Neuronal stem cell (in vitro differentiated cells): ENCODE results near the gene DDIAS.

Experiments used
- DNase-seq: peaks from one replicate; pipeline ENCODE4 v3.0.0-alpha.2; 2013; ENCODE audit warnings: low spot score
- H2AFZ ChIP-seq: one replicate; pipeline ENCODE4 v1.6.1; 2013; ENCODE audit warnings: mild to moderate bottlenecking, low read length, inconsistent platforms
- H2AK5ac ChIP-seq: 2 replicates; pipeline ENCODE4 v1.6.1; 2013; ENCODE audit warnings: low read depth, mild to moderate bottlenecking, inconsistent platforms, low read length, moderate library complexity, mixed read lengths
- H2BK120ac ChIP-seq: 2 replicates; pipeline ENCODE4 v1.6.1; 2013; ENCODE audit warnings: low read depth, mild to moderate bottlenecking, inconsistent platforms, low read length, moderate library complexity, mixed read lengths
- H2BK12ac ChIP-seq: one replicate; pipeline ENCODE4 v1.6.1; 2013; ENCODE audit warnings: low read length, inconsistent platforms
- H2BK15ac ChIP-seq: 2 replicates; pipeline ENCODE4 v1.6.1; 2013; ENCODE audit warnings: mild to moderate bottlenecking, low read length, inconsistent platforms, mixed read lengths
- H2BK5ac ChIP-seq: one replicate; pipeline ENCODE4 v1.6.1; 2013; ENCODE audit warnings: inconsistent platforms, mild to moderate bottlenecking, low read length, moderate library complexity
- H3K14ac ChIP-seq: one replicate; pipeline ENCODE4 v1.6.1; 2013; ENCODE audit warnings: low read length, inconsistent platforms
- H3K18ac ChIP-seq: 2 replicates; pipeline ENCODE4 v1.6.1; 2013; ENCODE audit warnings: low read length, inconsistent platforms
- H3K23ac ChIP-seq: 2 replicates; pipeline ENCODE4 v1.6.1; 2013; ENCODE audit warnings: low read depth, mild to moderate bottlenecking, mixed read lengths, low read length, inconsistent platforms; ENCODE audit not compliant: poor library complexity
- H3K27ac ChIP-seq: replicated peaks from 3 replicates; pipeline ENCODE4 v1.5.1; 2013; ENCODE audit warnings: low read length, inconsistent platforms
- H3K27me3 ChIP-seq, 3 experiments: 2 replicates each; pipeline ENCODE4 v1.6.1; 2013; ENCODE audit warnings: low read length in 3 of 3, mild to moderate bottlenecking in 2 of 3, inconsistent platforms in 1 of 3, low read depth in 1 of 3, mixed read lengths in 1 of 3, moderate library complexity in 1 of 3; ENCODE audit not compliant: control insufficient read depth in 3 of 3, insufficient read depth in 3 of 3
- H3K36me3 ChIP-seq, 2 donors: replicated peaks in 1 of 2; 2 replicates each; pipeline ENCODE4 v1.6.1; 2013; ENCODE audit warnings: low read length in 2 of 2; ENCODE audit not compliant: control insufficient read depth in 2 of 2, insufficient read depth in 2 of 2
- H3K4ac ChIP-seq: 2 replicates; pipeline ENCODE4 v1.6.1; 2013; ENCODE audit warnings: inconsistent platforms, mild to moderate bottlenecking, low read length, moderate library complexity
- H3K4me1 ChIP-seq, 2 donors: 1 replicate in 1 of 2; 2 replicates in 1 of 2; pipeline ENCODE4 v1.6.1; 2013; ENCODE audit warnings: low read length in 2 of 2, low read depth in 1 of 2; ENCODE audit not compliant: control insufficient read depth in 2 of 2, insufficient read depth in 1 of 2
- H3K4me2 ChIP-seq: one replicate; pipeline ENCODE4 v1.6.1; 2013; ENCODE audit warnings: mild to moderate bottlenecking, low read length, inconsistent platforms; ENCODE audit not compliant: insufficient read depth, poor library complexity, severe bottlenecking
- H3K4me3 ChIP-seq, 2 donors: 2 replicates each; pipeline ENCODE4 v1.5.1; 2013; ENCODE audit warnings: low read length in 2 of 2, mild to moderate bottlenecking in 2 of 2, inconsistent platforms in 1 of 2, moderate library complexity in 1 of 2
- H3K79me1 ChIP-seq: one replicate; pipeline ENCODE4 v1.6.1; 2013; ENCODE audit warnings: low read depth, mild to moderate bottlenecking, inconsistent platforms, low read length, moderate library complexity
- H3K9ac ChIP-seq: one replicate; pipeline ENCODE4 v1.6.1; 2013; ENCODE audit warnings: mild to moderate bottlenecking, low read depth, low read length, inconsistent platforms; ENCODE audit not compliant: poor library complexity
- H3K9me3 ChIP-seq, 2 donors: replicated peaks in 1 of 2; 2 replicates each; pipeline versions ENCODE3 to v1.6.1; 2013; ENCODE audit warnings: low read length in 2 of 2, mild to moderate bottlenecking in 2 of 2, inconsistent platforms in 1 of 2, low read depth in 1 of 2, mixed read lengths in 1 of 2, moderate library complexity in 1 of 2; ENCODE audit not compliant: control insufficient read depth in 2 of 2, insufficient read depth in 1 of 2
- H4K8ac ChIP-seq: one replicate; pipeline ENCODE4 v1.6.1; 2013; ENCODE audit warnings: low read depth, mild to moderate bottlenecking, inconsistent platforms, low read length, moderate library complexity
- H4K91ac ChIP-seq: one replicate; pipeline ENCODE4 v1.6.1; 2013; ENCODE audit warnings: low read length, low read depth, mild to moderate bottlenecking, inconsistent platforms; ENCODE audit not compliant: poor library complexity
- WGBS, 2 donors: extraction: QIAGEN DNeasy Blood & Tissue Kit; methylation state at CpG; one replicate each; pipeline ENCODE4 v1.1.7; 2013; ENCODE audit warnings: missing lambda C conversion rate in 2 of 2, mixed read lengths in 1 of 2; ENCODE audit not compliant: insufficient read length in 2 of 2, insufficient replicate concordance in 1 of 2; ENCODE audit errors: extremely low coverage in 2 of 2; 5-methylcytosine and 5-hydroxymethylcytosine counted together

DDIAS gene

DNA sequence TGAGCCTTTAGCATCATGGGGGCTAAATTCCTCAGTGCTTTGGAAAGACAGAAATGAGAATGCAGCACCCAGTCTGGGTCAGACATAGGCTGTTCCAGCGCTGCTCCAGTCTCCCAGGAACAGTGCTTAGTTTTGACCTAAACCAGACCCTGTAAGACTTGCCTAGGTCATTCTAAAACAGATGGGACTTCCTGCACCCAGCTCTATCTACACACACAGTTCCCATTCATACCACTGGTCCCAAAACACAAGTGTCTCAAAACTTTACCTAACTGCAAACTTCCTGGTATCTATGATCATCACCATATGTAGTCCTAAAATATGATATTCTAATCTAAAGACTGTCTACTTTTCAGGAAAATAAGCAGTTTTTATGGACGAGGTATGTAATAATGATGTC is 39.2 kb upstream of the DDIAS start:
- no peak overlapping the region for H3K4me2 ChIP-seq
- H3K23ac ChIP-seq, result no peak overlapping the region
- no peak overlapping the region for H3K14ac ChIP-seq
- DNase-seq, result no peak
- H2BK15ac ChIP-seq, result no peak overlapping the region
- no peak overlapping the region for H2BK5ac ChIP-seq
- no peak overlapping the region for H3K4ac ChIP-seq
- no peaks in the 10 kb centered on the region for H3K36me3 ChIP-seq
- H4K91ac ChIP-seq, result no peak overlapping the region
- no peak overlapping the region for H2AK5ac ChIP-seq
- H2BK12ac ChIP-seq, result no peak overlapping the region
- no peaks in the 10 kb centered on the region for H3K27me3 ChIP-seq
- no peak overlapping the region for H3K18ac ChIP-seq
- H3K4me1 ChIP-seq, result no peaks in the 10 kb centered on the region
- no peak overlapping the region for H3K4me3 ChIP-seq
- H3K9ac ChIP-seq, result no peak overlapping the region
- no CpG with 5 or more reads among the region's 2 CpGs for WGBS, 2 donors
- no peak overlapping the region for H3K27ac ChIP-seq
- H2AFZ ChIP-seq, result no peak overlapping the region
- no peaks in the 10 kb centered on the region for H3K79me1 ChIP-seq
- H3K9me3 ChIP-seq, result no peaks in the 10 kb centered on the region
- no peak overlapping the region for H4K8ac ChIP-seq
- no peak overlapping the region for H2BK120ac ChIP-seq

- no peak overlapping the region for H2BK120ac ChIP-seq
- H3K36me3 ChIP-seq, result no peaks in the 10 kb centered on the region
- H3K9me3 ChIP-seq, result no peaks in the 10 kb centered on the region
- DNase-seq, result no peak
- no peak overlapping the region for H3K23ac ChIP-seq
- H3K27me3 ChIP-seq, result no peaks in the 10 kb centered on the region
- no peak overlapping the region for H3K4me2 ChIP-seq
- no peak overlapping the region for H3K27ac ChIP-seq
- WGBS, 2 donors, result no CpG with 5 or more reads among the region's 2 CpGs
- H3K4me1 ChIP-seq, result no peaks in the 10 kb centered on the region
- H2AK5ac ChIP-seq, result no peak overlapping the region
- H3K4me3 ChIP-seq, result no peak overlapping the region
- H3K14ac ChIP-seq, result no peak overlapping the region
- no peak overlapping the region for H3K4ac ChIP-seq
- no peak overlapping the region for H2BK5ac ChIP-seq
- no peak overlapping the region for H2AFZ ChIP-seq
- no peaks in the 10 kb centered on the region for H3K79me1 ChIP-seq
- no peak overlapping the region for H2BK15ac ChIP-seq
- H4K91ac ChIP-seq, result no peak overlapping the region
- no peak overlapping the region for H3K18ac ChIP-seq
- H4K8ac ChIP-seq, result no peak overlapping the region
- H2BK12ac ChIP-seq, result no peak overlapping the region
- H3K9ac ChIP-seq, result no peak overlapping the region
These were observed 38.3 kb upstream of the DDIAS start for GRCh38 chr11:82863209-82863608.

GRCh38 chr11:82864268-82864667 is 37.3 kb upstream of the DDIAS start:
- no peaks in the 10 kb centered on the region for H3K27me3 ChIP-seq
- H4K91ac ChIP-seq, result no peak overlapping the region
- H3K18ac ChIP-seq, result no peak overlapping the region
- H2AK5ac ChIP-seq, result no peak overlapping the region
- no peak overlapping the region for H3K4me3 ChIP-seq
- H3K4ac ChIP-seq, result no peak overlapping the region
- H3K79me1 ChIP-seq, result no peaks in the 10 kb centered on the region
- no peaks in the 10 kb centered on the region for H3K36me3 ChIP-seq
- H2AFZ ChIP-seq, result no peak overlapping the region
- no peaks in the 10 kb centered on the region for H3K4me1 ChIP-seq
- no peak overlapping the region for H3K23ac ChIP-seq
- no peak overlapping the region for H4K8ac ChIP-seq
- no peak overlapping the region for H3K9ac ChIP-seq
- no peak overlapping the region for H2BK5ac ChIP-seq
- H3K4me2 ChIP-seq, result no peak overlapping the region
- H2BK12ac ChIP-seq, result no peak overlapping the region
- no peak overlapping the region for H2BK15ac ChIP-seq
- no peaks in the 10 kb centered on the region for H3K9me3 ChIP-seq
- no peak for DNase-seq
- no CpG with 5 or more reads among the region's 5 CpGs for WGBS, 2 donors
- no peak overlapping the region for H2BK120ac ChIP-seq
- no peak overlapping the region for H3K14ac ChIP-seq
- H3K27ac ChIP-seq, result no peak overlapping the region

GRCh38 chr11:82865841-82866240 is 35.7 kb upstream of the DDIAS start:
- Histone ChIP-seq H3K14ac (no peak overlapping the region), H3K4me1 (no peaks in the 10 kb centered on the region), H3K9me3 (no peaks in the 10 kb centered on the region), H4K91ac (no peak overlapping the region), H3K27ac (no peak overlapping the region), H3K36me3 (no peaks in the 10 kb centered on the region), H2BK120ac (no peak overlapping the region), H3K4me2 (no peak overlapping the region), H2BK12ac (no peak overlapping the region), H3K9ac (no peak overlapping the region), H3K4ac (no peak overlapping the region), H2AFZ (no peak overlapping the region), H3K23ac (no peak overlapping the region), H3K4me3 (no peak overlapping the region), H4K8ac (no peak overlapping the region), H3K27me3 (no peaks in the 10 kb centered on the region), H3K79me1 (no peaks in the 10 kb centered on the region), H3K18ac (no peak overlapping the region), H2BK15ac (no peak overlapping the region), H2BK5ac (no peak overlapping the region), H2AK5ac (no peak overlapping the region)
- DNase-seq, result no peak
- WGBS, 2 donors, result no CpG with 5 or more reads among the region's 2 CpGs
